Measurements from ENCODE around the gene ASPSCR1.

GRCh38 chr17:81994593-81995462, 17.4 kb downstream of the ASPSCR1 start:
- TF ChIP-seq POLR2AphosphoS5 (IDR thresholded peaks at IDR 0.05) (no peak), EP300 (IDR thresholded peaks at IDR 0.05) (no peak)
- TF ChIP-seq, protein P1, sequence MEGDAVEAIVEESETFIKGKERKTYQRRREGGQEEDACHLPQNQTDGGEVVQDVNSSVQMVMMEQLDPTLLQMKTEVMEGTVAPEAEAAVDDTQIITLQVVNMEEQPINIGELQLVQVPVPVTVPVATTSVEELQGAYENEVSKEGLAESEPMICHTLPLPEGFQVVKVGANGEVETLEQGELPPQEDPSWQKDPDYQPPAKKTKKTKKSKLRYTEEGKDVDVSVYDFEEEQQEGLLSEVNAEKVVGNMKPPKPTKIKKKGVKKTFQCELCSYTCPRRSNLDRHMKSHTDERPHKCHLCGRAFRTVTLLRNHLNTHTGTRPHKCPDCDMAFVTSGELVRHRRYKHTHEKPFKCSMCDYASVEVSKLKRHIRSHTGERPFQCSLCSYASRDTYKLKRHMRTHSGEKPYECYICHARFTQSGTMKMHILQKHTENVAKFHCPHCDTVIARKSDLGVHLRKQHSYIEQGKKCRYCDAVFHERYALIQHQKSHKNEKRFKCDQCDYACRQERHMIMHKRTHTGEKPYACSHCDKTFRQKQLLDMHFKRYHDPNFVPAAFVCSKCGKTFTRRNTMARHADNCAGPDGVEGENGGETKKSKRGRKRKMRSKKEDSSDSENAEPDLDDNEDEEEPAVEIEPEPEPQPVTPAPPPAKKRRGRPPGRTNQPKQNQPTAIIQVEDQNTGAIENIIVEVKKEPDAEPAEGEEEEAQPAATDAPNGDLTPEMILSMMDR (IDR thresholded peaks at IDR 0.05) = no peak

Measured in upper lobe of left lung (tissue), 4 donors.